Measurements from ENCODE around the gene NRTN.
"Not testable (repeated sequence)": the region's sequence is repeated elsewhere in the genome, so short reads cannot be mapped to it uniquely, and the experiment has no call there.

DNA sequence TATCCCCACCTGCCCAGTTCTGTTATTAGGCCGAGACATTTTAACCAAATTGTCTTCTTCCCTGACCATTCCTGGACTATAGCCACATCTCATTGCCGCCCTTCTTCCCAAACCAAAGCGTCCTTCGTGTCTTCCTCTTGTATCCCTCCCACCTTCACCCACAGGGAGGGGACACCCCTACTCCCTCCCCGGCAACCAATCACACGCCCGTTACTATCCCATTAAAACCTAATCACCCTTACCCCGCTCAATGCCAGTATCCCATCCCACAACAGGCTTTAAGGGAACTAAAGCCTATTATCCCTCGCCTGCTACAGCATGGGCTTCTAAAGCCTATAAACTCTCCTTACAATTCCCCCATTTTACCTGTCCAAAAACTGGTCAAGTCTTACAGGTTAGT is 50.3 kb downstream of the NRTN start:
- TF ChIP-seq, protein P1, sequence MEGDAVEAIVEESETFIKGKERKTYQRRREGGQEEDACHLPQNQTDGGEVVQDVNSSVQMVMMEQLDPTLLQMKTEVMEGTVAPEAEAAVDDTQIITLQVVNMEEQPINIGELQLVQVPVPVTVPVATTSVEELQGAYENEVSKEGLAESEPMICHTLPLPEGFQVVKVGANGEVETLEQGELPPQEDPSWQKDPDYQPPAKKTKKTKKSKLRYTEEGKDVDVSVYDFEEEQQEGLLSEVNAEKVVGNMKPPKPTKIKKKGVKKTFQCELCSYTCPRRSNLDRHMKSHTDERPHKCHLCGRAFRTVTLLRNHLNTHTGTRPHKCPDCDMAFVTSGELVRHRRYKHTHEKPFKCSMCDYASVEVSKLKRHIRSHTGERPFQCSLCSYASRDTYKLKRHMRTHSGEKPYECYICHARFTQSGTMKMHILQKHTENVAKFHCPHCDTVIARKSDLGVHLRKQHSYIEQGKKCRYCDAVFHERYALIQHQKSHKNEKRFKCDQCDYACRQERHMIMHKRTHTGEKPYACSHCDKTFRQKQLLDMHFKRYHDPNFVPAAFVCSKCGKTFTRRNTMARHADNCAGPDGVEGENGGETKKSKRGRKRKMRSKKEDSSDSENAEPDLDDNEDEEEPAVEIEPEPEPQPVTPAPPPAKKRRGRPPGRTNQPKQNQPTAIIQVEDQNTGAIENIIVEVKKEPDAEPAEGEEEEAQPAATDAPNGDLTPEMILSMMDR (conservative IDR thresholded peaks at IDR 0.05; ENCODE audit: low read depth, low read length) = not testable (repeated sequence)
- not testable (repeated sequence) for TF ChIP-seq EZH2 (IDR thresholded peaks at IDR 0.05; ENCODE audit: low read length, unreplicated experiment); EZH2phosphoT487 (IDR thresholded peaks at IDR 0.05; ENCODE audit: borderline replicate concordance, low read length)
